ENCODE data around the gene FEN1.

Gene FEN1

DNA sequence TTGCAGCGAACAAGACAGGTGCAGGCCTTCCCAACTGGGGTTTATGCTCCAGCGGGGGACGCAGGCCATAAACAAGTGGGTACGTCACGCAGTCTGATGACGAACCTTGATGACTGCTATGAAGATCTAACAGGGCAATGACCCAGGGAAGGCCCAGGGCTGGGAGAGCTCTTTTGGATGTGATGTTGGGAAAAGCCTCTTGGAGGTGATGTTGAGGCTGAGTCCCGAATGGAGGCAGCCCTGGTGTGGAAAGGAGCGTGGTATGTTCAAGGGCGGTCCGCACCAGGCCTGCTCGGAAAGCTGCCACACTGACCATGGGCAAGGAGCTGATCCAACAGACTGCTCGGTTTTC is 41.2 kb downstream of the FEN1 start:
- in situ Hi-C loops (cut with MboI; ENCODE audit: low pct_unique_long_range_greater_than_20kb, low sequenced_read_pairs, unreplicated experiment): no loop called here
- TF ChIP-seq, protein P1, sequence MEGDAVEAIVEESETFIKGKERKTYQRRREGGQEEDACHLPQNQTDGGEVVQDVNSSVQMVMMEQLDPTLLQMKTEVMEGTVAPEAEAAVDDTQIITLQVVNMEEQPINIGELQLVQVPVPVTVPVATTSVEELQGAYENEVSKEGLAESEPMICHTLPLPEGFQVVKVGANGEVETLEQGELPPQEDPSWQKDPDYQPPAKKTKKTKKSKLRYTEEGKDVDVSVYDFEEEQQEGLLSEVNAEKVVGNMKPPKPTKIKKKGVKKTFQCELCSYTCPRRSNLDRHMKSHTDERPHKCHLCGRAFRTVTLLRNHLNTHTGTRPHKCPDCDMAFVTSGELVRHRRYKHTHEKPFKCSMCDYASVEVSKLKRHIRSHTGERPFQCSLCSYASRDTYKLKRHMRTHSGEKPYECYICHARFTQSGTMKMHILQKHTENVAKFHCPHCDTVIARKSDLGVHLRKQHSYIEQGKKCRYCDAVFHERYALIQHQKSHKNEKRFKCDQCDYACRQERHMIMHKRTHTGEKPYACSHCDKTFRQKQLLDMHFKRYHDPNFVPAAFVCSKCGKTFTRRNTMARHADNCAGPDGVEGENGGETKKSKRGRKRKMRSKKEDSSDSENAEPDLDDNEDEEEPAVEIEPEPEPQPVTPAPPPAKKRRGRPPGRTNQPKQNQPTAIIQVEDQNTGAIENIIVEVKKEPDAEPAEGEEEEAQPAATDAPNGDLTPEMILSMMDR (IDR thresholded peaks at IDR 0.05; ENCODE audit: extremely low read depth, insufficient read depth, missing control alignments): no peak
- no peak for DNase-seq (ENCODE audit: low spot score)

- DNase-seq (ENCODE audit: low spot score): peak; percentile 88
- in situ Hi-C loops (cut with MboI; ENCODE audit: low pct_unique_long_range_greater_than_20kb, low sequenced_read_pairs, unreplicated experiment): no loop called here
- TF ChIP-seq, protein P1 (IDR thresholded peaks at IDR 0.05; ENCODE audit: extremely low read depth, insufficient read depth, missing control alignments): no peak
Observed at GRCh38 chr11:61834278-61835048, 41.8 kb downstream of the FEN1 start.

DNA sequence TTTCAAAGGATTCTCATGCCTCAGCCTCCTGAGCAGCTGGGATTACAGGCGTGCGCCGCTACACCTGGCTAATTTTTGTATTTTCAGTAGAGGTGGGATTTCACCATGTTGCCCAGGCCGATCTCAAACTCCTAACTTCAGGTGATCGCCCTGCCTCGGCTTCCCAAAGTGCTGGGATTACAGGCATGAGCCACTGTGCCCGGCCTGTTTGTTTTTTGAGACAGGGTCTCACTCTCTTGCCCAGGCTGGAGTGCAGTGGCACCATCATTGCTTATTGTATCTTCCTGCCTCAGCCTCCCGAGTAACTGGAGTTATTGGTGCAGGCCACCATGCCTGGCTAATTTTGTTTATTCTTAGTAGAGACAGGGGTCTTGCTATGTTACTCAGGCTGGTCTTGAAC is 43.5 kb downstream of the FEN1 start:
- DNase-seq (ENCODE audit: low spot score): no peak
- in situ Hi-C loops (cut with MboI; ENCODE audit: low pct_unique_long_range_greater_than_20kb, low sequenced_read_pairs, unreplicated experiment): no loop called here
- TF ChIP-seq, protein P1 (IDR thresholded peaks at IDR 0.05; ENCODE audit: extremely low read depth, insufficient read depth, missing control alignments): no peak

- TF ChIP-seq, protein P1 (IDR thresholded peaks at IDR 0.05; ENCODE audit: extremely low read depth, insufficient read depth, missing control alignments): no peak
- in situ Hi-C loops (cut with MboI; ENCODE audit: low pct_unique_long_range_greater_than_20kb, low sequenced_read_pairs, unreplicated experiment): no loop called here
- DNase-seq (ENCODE audit: low spot score): no peak
Observed at GRCh38 chr11:61837411-61838005, 44.8 kb downstream of the FEN1 start.

DNA sequence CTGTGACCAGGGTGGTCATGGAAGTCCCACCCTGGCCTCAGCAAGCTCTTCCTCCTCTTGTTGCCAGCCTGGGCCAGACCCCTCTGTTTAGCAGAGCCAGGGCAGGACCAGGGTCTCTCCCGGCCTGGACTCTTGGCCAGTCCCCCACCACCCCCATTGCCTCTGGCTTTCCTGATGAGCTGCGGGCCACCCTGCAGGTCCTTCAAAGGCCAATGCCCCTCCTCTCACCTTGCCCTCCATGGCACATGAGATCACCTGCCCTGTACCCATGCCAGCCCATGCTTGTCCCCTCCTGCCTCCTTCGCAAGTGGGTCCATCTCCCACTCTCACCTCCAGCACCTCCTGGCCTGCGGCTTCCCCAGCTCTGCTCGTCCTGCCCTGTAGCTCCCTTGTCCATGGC is 45.8 kb downstream of the FEN1 start:
- in situ Hi-C loops (cut with MboI; ENCODE audit: low pct_unique_long_range_greater_than_20kb, low sequenced_read_pairs, unreplicated experiment): no loop called here
- no peak for DNase-seq (ENCODE audit: low spot score)
- TF ChIP-seq, protein P1 (IDR thresholded peaks at IDR 0.05; ENCODE audit: extremely low read depth, insufficient read depth, missing control alignments): no peak

DNA sequence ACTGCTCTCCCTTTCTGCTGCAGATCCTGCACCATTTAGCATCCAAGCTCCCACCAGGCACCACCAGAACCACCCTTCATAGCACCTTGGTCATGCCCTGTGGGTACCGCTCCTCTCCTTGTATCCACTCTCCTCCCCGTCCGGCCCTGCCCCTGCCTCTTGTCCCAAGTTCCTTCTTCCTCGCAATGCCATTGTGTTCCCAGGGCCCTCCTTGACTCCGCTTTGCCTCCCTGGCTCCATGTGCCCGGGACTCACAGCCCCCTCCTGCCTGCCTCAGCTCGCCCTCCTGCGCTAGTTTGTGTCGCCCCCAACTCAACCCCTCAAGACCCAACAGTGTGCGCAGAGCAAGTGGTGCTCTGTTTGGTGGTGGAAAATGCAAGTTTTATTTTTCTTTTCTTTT is 46.2 kb downstream of the FEN1 start:
- in situ Hi-C loops (cut with MboI; ENCODE audit: low pct_unique_long_range_greater_than_20kb, low sequenced_read_pairs, unreplicated experiment): no loop called here
- no peak for DNase-seq (ENCODE audit: low spot score)
- TF ChIP-seq, protein P1 (IDR thresholded peaks at IDR 0.05; ENCODE audit: extremely low read depth, insufficient read depth, missing control alignments): no peak
